ENCODE data around the gene SIX2.

DNA sequence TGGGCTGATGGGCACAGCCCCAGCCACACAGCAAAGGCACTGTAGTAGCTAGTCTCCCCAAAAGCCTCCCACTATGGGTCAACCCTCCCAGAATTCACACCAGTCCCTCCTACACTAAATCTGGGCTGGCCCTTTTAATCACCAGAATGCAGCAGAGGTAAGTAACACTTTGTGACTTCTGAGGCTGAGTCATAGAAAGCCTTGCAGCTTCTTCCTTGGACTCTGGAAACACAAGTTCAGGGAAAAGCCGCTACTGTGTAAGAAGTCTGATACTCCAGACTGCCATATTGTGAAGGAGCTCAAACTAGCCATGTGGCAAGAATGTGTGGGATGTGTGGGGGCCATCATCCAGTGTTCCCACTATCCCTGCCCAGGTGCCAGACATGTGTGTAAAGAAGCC, 19.0 kb upstream of the SIX2 start:
- no peak for TF ChIP-seq POLR2A (IDR thresholded peaks at IDR 0.05)
- TF ChIP-seq, protein P1, sequence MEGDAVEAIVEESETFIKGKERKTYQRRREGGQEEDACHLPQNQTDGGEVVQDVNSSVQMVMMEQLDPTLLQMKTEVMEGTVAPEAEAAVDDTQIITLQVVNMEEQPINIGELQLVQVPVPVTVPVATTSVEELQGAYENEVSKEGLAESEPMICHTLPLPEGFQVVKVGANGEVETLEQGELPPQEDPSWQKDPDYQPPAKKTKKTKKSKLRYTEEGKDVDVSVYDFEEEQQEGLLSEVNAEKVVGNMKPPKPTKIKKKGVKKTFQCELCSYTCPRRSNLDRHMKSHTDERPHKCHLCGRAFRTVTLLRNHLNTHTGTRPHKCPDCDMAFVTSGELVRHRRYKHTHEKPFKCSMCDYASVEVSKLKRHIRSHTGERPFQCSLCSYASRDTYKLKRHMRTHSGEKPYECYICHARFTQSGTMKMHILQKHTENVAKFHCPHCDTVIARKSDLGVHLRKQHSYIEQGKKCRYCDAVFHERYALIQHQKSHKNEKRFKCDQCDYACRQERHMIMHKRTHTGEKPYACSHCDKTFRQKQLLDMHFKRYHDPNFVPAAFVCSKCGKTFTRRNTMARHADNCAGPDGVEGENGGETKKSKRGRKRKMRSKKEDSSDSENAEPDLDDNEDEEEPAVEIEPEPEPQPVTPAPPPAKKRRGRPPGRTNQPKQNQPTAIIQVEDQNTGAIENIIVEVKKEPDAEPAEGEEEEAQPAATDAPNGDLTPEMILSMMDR (IDR thresholded peaks at IDR 0.05): no peak
- no peak for TF ChIP-seq POLR2AphosphoS5 (IDR thresholded peaks at IDR 0.05)
- no peak for TF ChIP-seq EP300 (IDR thresholded peaks at IDR 0.05)
